ENCODE measurements around the gene CRK.

The CRK gene

DNA sequence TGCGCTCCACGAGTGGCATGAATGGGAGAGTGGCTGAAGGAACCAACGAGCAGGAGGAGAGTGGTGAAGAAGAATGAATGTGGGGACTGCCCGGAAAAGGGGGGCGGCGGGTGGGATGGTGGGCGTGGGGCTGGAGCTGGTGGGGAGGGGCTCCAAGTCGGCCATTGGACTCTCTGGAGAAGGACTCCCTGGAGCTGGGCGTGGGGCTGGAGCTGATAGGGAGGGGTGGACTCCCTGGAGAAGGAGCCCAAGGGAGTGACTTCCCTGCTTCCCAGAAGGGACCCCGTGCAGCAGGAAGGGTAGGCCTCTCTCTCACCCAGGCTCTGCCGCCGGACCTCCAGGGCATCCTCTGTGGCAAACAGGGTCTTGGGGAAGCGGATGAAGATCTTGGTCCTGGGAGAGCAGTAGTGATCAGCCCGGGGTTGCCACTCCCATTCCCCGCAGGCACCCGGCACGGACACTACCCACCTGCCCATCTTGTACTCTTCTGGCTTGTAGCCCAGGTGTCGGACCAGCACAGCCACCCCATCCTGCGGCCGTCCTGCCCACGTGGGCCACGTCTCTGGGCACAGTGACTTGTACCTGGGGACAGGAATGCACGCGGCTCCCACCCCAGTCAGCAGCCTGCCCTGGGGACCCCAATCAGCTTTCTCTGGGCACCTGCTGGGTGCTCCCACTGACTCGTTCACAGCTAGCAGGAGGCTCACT, 14.9 kb upstream of the CRK start:
- DNase-seq (ENCODE audit: extremely low read depth, low read depth): no peak
- no peak for TF ChIP-seq CTCF (IDR thresholded peaks at IDR 0.05; ENCODE audit: low read depth, low read length)

DNA sequence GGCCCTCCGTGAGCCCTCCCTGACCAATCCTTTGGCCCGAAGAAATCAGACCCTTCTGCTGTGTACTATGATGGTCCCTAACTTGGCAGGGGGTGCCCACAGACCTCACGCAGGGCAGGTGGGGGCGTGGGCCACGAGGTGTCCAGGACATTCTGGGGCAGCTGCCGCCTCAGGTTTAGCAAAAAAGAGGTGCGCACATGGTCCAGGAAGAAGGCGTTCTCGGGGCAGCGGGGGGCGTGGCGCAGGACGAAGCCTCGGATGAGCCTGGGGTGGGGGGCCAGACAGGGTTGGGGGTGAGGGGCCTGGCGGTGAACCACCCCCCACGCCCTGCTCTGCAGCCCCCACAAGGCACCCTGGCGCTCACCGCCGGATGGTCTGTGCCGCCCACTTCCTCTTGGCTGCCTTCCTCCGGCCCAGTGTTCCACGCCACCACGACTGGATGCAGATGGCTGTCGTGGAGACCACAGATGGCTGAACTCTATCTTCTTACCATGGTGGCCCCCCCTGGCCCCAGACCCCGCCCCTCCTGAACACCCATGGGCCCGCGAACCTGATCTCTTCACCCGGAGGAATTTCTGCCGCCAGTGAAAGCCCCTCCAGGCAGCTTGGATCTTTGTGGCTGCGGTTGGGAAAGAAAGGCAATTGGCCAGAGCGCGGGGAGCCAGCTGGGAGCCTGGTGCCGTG, 14.2 kb upstream of the CRK start:
- no peak for DNase-seq (ENCODE audit: extremely low read depth, low read depth)
- no peak for TF ChIP-seq CTCF (IDR thresholded peaks at IDR 0.05; ENCODE audit: low read depth, low read length)

DNA sequence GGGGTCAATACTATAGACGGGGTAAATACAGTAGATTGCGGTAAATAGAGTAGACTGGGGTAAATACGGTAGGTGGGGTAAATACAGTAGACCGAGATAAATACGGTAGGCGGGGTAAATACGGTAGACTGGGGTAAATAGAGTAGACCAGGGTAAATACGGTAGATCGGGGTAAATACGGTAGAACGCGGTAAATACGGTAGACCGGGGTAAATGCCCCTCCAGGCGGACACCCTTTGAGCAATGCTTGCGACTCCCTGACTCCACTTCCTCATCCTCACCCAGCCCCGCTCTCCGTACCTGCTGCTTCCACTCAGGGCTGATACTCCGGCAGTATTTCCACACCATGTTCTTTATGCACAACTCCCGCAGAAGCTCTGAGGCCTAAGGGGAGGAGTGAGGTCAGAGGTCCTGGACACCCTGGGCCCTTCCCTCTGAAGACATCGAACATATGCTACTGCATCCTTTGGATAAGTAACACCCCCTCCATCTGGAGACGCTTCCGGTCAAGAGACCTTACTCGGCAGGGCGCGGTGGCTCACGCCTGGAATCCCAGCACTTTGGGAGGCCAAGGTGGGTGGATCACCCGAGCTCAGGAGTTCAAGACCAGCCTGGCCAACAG, 13.3 kb upstream of the CRK start:
- no peak for TF ChIP-seq CTCF (IDR thresholded peaks at IDR 0.05; ENCODE audit: low read depth, low read length)
- no peak for DNase-seq (ENCODE audit: extremely low read depth, low read depth)

GRCh38 chr17:1467898-1468492, 12.0 kb upstream of the CRK start:
- no peak for DNase-seq (ENCODE audit: extremely low read depth, low read depth)
- TF ChIP-seq CTCF (IDR thresholded peaks at IDR 0.05; ENCODE audit: low read depth, low read length): no peak

DNA sequence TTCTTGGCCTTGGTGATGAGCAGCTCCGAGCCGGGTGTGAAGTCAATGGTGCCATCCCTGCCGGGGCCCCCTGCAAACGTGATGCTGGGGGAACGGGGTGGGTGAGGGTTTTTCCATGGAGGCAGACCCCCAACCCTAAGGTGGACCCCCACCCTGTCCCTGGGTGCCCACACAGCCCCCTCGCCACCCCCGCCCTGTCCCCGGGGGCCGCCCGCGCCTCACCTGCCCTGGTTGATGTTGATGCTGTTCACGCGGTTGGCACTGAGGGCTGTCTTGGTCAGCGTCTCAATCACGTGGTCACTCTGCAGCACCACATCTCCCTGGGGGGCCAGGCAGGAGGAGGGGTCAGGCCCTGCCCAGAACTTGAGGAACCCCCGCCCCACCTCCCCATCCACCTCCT, 11.2 kb upstream of the CRK start:
- no peak for DNase-seq (ENCODE audit: extremely low read depth, low read depth)
- TF ChIP-seq CTCF (IDR thresholded peaks at IDR 0.05; ENCODE audit: low read depth, low read length): no peak

DNA sequence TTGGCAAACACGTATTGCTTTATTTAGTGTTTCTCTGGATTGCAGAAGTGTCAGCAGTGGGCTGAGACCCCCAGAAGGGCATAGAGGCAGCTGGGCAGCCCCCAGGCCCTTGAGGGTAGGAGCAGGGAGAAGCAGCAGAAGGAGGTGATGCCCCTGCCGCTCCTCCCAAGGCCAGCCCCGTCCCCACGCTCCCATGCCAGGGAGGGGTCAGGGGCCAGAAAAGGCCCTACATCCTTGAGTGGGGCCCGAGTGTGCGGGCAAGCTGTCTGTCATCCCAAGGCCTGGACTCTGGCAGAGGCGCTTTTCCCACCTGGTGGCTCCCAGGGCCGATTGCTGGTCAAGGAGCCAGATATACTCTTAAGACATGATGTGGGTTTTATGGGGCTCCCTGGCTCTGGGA, 8.2 kb upstream of the CRK start:
- DNase-seq (ENCODE audit: extremely low read depth, low read depth): no peak

More for the DNA sequence above, 8.2 kb upstream of the CRK start:
- no peak for TF ChIP-seq CTCF (IDR thresholded peaks at IDR 0.05; ENCODE audit: low read depth, low read length)

Data from AG09319 (cell line).